ENCODE data around the gene TTC7B. TPM values are rescaled to one million over a fixed set of nuclear protein-coding genes. Genes with fewer than 3 reads are reported as not detected.

Gene TTC7B
- total RNA-seq, 1 experiment from 2014 or later: 70.6 TPM

- TF ChIP-seq CTCF (IDR thresholded peaks at IDR 0.05 in 2 of 3, conservative IDR thresholded peaks at IDR 0.05 in 1 of 3; ENCODE audit: borderline replicate concordance in 1 of 3, insufficient read depth in 1 of 3, low read depth in 2 of 3, low read length in 2 of 3): no peak
- no peak for TF ChIP-seq EGR1 (IDR thresholded peaks at IDR 0.05; ENCODE audit: low read depth)
These were observed 73.5 kb downstream of the TTC7B start (continued) for GRCh38 chr14:90742729-90743128.

GRCh38 chr14:90742252-90742651, 74.0 kb downstream of the TTC7B start:
- H3K4me1 ChIP-seq (ENCODE audit: control insufficient read depth in 1 of 2, insufficient read depth in 2 of 2, low read length in 2 of 2): no peaks in the 10 kb centered on the region
- H3K9me2 ChIP-seq (ENCODE audit: insufficient read depth): no peaks in the 10 kb centered on the region
- H3K27me3 ChIP-seq (ENCODE audit: insufficient read depth, low read length): no peaks in the 10 kb centered on the region
- POLR2A ChIA-PET: no interaction called here
- CTCF ChIA-PET: no interaction called here
- TF ChIP-seq POLR2AphosphoS5 (IDR thresholded peaks at IDR 0.05; ENCODE audit: low read depth, low read length) (no peak), YY1 (IDR thresholded peaks at IDR 0.05; ENCODE audit: extremely low read depth, insufficient replicate concordance, low read depth, low read length) (no peak), ZBTB33 (IDR thresholded peaks at IDR 0.05; ENCODE audit: extremely low read depth, insufficient replicate concordance, low read length) (no peak), EZH2phosphoT487 (IDR thresholded peaks at IDR 0.05; ENCODE audit: borderline replicate concordance) (no peak), CBX3 (IDR thresholded peaks at IDR 0.05; ENCODE audit: low read depth) (no peak), ELF1 (IDR thresholded peaks at IDR 0.05; ENCODE audit: borderline replicate concordance, low read depth) (no peak), EGR1 (IDR thresholded peaks at IDR 0.05; ENCODE audit: low read depth) (no peak), POLR2A (IDR thresholded peaks at IDR 0.05; ENCODE audit: borderline replicate concordance, extremely low read depth, insufficient read depth, insufficient read length) (no peak), SIN3A (IDR thresholded peaks at IDR 0.05; ENCODE audit: low read depth) (no peak), ATF3 (IDR thresholded peaks at IDR 0.05) (no peak)
- H4K20me1 ChIP-seq (ENCODE audit: insufficient read depth): no peaks in the 10 kb centered on the region
- intact Hi-C loops (cut with micrococcal nuclease): no loop called here
- H3K4me2 ChIP-seq (ENCODE audit: low read length): no peak overlapping the region
- no peaks in the 10 kb centered on the region for H3K79me2 ChIP-seq (ENCODE audit: insufficient read depth, low read length)
- no peaks in the 10 kb centered on the region for H3K36me3 ChIP-seq (ENCODE audit: control insufficient read depth in 1 of 2, insufficient read depth in 2 of 2, low read length in 2 of 2)
- no peak for DNase-seq (ENCODE audit: low read depth, low spot score)
- no peak overlapping the region for H3K27ac ChIP-seq (ENCODE audit: low read depth, low read length)
- no peak overlapping the region for H2AFZ ChIP-seq (ENCODE audit: low read depth, low read length, poor library complexity, severe bottlenecking)
- RAD21 ChIA-PET (ENCODE audit: low non-redundant PET in 1 of 2, low total read pairs in 2 of 2, uncharacterized antibody in 2 of 2, unreplicated experiment in 2 of 2): no interaction called here
- ATAC-seq: no peak
- no peak overlapping the region for H3K9ac ChIP-seq (ENCODE audit: low read length)
- BruUV-seq (replicated peaks): no TSS peak
- no peak overlapping the region for H3K4me3 ChIP-seq (replicated peaks in 1 of 2; ENCODE audit: low read depth in 1 of 2, low read length in 2 of 2)
- H3K9me3 ChIP-seq (ENCODE audit: control insufficient read depth in 1 of 2, insufficient read depth in 1 of 2, low read depth in 1 of 2, low read length in 2 of 2): no peaks in the 10 kb centered on the region
